ENCODE data around the gene ANO1.

ANO1 gene

DNA sequence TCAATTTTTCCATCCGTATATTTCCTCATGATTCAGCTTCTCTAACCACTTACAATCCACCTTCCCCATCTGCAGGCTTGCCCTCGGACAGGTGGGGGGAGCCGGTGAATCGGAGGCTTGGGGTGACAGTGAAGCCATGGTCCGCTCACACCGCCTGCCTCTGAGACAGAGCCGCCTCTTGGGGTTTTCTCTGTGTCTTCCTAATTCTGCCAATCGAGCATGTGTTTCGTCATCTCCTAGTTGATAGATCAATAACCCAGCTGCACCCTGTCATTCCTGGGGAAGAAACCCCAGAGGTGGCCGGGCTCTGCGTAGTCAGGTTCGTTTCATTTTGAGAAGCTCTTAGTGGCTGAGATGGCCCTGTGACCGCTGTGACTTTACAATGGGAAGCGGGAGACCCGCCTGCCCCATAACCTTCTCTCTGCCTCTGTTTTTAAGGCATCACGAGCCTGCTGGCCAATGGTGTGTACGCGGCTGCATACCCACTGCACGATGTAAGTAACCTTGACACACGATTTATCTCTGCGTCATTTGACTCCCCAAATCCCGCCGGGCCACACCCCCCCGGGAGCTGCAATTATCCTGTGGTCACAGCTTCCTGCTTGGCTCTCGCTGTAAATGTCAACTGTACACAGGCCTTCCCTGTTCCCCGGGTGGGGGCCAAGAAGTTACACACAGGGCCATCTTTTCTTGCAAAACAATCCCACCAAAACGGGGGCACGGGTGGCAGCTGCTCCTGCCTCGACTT, 33.3 kb downstream of the ANO1 start:
- H3K27ac ChIP-seq = no peak overlapping the region

DNA sequence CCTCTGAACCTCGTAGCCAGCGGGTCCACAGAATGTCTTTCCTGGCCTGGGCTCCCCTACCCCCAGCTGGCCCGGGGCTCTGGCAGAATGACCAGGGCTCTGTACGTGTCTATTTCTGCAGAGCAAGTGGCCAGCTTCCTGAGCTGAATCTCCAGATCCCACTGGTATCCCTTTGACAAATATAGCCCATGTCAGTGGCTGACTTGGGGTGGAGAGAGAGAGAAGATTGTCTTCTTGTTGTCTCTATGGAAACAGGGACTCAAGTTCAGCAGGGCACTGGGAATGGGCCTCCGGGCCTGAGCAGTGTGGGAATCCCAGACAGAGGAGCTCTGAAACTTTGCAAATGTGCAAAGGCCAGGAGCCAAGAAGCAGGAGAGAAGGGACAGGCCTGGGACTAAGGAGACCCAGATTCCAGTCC, 33.9 kb downstream of the ANO1 start:
- TF ChIP-seq ZFX (IDR thresholded peaks at IDR 0.05) = no peak
- TF ChIP-seq, protein P1, sequence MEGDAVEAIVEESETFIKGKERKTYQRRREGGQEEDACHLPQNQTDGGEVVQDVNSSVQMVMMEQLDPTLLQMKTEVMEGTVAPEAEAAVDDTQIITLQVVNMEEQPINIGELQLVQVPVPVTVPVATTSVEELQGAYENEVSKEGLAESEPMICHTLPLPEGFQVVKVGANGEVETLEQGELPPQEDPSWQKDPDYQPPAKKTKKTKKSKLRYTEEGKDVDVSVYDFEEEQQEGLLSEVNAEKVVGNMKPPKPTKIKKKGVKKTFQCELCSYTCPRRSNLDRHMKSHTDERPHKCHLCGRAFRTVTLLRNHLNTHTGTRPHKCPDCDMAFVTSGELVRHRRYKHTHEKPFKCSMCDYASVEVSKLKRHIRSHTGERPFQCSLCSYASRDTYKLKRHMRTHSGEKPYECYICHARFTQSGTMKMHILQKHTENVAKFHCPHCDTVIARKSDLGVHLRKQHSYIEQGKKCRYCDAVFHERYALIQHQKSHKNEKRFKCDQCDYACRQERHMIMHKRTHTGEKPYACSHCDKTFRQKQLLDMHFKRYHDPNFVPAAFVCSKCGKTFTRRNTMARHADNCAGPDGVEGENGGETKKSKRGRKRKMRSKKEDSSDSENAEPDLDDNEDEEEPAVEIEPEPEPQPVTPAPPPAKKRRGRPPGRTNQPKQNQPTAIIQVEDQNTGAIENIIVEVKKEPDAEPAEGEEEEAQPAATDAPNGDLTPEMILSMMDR (conservative IDR thresholded peaks at IDR 0.05) = no peak
- no peak overlapping the region for H3K27ac ChIP-seq

More for the DNA sequence above, 33.3 kb downstream of the ANO1 start:
- no peak for TF ChIP-seq ZFX (IDR thresholded peaks at IDR 0.05)
- TF ChIP-seq, protein P1 (conservative IDR thresholded peaks at IDR 0.05) = no peak

DNA sequence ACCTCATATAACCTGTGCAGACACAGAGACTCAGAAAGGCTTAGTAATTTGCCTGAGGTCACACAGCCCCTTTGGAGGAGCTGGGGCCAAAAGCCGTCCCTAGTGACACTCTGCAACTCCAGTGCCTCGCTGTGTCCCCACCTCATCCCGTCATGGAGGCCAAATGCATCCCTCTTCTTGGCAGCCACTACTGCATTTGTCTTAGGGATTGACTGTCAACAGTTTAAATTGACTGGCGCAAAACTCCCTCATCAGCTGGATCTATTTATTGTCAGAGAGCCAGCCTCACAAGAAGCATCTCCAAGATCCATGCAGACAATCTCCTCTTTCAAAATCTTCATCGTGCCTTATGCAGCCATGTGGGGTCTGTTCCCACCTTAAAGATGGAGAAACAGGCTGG, 35.7 kb downstream of the ANO1 start:
- TF ChIP-seq, protein P1 (conservative IDR thresholded peaks at IDR 0.05) = no peak
- TF ChIP-seq ZFX (IDR thresholded peaks at IDR 0.05) = no peak

DNA sequence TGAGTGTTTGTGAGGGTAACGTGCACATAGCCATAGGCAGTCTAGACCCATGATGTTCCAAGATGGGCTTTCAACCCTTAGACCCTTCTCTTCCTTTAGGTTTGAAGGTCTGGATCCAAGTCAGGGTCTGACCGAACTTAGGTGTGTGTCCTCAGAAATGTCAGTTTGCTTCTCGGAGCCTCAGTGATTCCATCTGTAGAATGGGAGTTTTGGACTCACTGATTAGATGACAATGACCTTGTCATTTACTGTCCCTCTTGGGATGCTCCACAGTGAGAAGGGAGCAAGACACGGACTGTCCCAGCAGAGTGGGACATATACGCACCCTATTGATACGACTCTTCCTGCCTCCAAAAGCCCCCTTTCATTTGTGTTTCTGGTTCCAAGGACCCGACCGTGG, 37.7 kb downstream of the ANO1 start:
- TF ChIP-seq, protein P1 (conservative IDR thresholded peaks at IDR 0.05) = no peak
- no peak for TF ChIP-seq ZFX (IDR thresholded peaks at IDR 0.05)
- no peak overlapping the region for H3K27ac ChIP-seq

More for the DNA sequence above, 35.7 kb downstream of the ANO1 start:
- no peak overlapping the region for H3K27ac ChIP-seq

DNA sequence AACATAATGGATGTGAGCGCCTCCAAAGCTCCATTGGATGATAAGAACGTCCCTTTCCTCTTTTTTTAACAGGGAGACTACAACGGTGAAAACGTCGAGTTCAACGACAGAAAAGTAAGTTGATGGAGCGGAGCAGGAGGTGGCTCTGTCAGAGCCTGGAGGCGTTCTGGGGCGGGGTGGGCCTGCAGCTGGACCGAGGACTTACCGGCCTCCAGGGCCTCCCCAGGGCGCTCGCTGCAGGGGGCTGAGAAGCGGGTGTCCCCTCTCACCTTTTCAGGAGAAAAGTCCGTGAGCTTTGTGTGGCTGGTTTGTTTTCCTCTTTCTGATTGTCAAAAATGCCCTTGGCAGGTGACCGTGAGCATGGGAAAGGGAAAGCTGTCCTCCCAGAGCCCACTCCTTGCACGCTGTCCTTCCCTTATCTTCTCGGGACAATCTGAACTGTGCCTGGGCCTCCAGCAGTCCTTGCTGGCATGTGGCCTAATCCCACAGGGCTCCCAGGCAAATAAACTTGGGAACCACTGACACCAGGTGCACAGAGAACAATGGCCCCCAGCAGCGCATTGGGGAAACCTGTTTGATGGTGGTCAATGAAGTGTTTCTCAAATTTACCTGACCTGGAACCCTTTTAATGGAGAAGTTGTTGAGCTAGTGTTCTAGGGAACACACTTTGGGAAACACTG, 38.4 kb downstream of the ANO1 start:
- H3K27ac ChIP-seq = peak overlapping the region; percentile 17; the same call in 1 of the 2 replicates
- TF ChIP-seq, protein P1 (conservative IDR thresholded peaks at IDR 0.05) = no peak
- TF ChIP-seq ZFX (IDR thresholded peaks at IDR 0.05) = no peak

DNA sequence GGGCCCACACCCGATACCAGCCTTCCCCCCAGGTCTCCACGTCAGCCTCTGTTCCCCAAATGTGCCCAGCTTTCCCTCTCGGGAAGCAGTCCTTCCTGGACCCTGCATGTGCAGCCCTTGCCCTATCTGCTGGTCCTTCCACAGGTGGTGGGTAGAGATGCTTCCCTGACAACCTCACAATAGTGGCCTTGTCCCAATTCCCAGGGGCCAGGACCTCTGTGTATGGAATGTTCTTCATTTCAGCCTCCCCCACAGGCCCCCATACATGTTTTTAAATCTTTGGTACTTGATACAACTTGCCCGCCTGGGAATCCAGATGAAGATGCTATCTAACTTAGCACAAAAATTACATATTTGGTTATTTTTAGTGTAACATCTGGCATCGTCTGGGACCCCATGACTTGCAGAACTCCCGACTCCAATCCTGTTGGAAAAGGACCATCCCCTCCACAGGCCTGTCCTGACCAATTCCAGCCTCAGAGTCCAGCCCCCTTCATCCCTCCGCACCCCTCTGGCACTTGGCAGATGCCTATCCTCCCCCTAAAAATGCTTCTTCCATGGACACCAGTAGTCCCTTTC, 39.5 kb downstream of the ANO1 start:
- no peak for TF ChIP-seq ZFX (IDR thresholded peaks at IDR 0.05)
- H3K27ac ChIP-seq = no peak overlapping the region

DNA sequence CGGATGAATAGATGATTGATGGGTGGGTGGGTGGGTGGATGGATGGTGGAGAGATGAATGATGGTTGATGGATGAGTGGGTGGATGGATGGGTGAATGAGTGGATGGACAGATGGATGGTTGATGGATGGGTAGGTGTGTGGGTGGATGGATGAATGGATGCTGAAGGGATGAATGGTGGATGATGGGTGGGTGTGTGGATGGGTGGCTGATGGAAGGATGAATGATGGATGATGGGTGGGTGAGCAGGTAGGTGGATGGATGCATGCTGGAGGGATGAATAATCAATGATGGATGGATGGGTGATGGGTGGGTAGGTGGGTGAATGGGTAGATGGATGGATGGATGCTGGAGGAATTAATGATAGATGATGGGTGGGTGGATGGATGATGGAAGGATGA, 40.5 kb downstream of the ANO1 start:
- TF ChIP-seq, protein P1 (conservative IDR thresholded peaks at IDR 0.05) = no peak
- no peak for TF ChIP-seq ZFX (IDR thresholded peaks at IDR 0.05)

More for the DNA sequence above, 40.5 kb downstream of the ANO1 start:
- H3K27ac ChIP-seq = no peak overlapping the region
